T-helper 22 cell (primary cell): ENCODE results near the gene ANGPTL2.
"Not testable (repeated sequence)": the region's sequence is repeated elsewhere in the genome, so short reads cannot be mapped to it uniquely, and the experiment has no call there.

Source experiments
- DNase-seq: peaks from one replicate; pipeline ENCODE4 v3.0.0-alpha.2; 2020; ENCODE audit warnings: low read depth

Gene ANGPTL2, protein sequence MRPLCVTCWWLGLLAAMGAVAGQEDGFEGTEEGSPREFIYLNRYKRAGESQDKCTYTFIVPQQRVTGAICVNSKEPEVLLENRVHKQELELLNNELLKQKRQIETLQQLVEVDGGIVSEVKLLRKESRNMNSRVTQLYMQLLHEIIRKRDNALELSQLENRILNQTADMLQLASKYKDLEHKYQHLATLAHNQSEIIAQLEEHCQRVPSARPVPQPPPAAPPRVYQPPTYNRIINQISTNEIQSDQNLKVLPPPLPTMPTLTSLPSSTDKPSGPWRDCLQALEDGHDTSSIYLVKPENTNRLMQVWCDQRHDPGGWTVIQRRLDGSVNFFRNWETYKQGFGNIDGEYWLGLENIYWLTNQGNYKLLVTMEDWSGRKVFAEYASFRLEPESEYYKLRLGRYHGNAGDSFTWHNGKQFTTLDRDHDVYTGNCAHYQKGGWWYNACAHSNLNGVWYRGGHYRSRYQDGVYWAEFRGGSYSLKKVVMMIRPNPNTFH

DNA sequence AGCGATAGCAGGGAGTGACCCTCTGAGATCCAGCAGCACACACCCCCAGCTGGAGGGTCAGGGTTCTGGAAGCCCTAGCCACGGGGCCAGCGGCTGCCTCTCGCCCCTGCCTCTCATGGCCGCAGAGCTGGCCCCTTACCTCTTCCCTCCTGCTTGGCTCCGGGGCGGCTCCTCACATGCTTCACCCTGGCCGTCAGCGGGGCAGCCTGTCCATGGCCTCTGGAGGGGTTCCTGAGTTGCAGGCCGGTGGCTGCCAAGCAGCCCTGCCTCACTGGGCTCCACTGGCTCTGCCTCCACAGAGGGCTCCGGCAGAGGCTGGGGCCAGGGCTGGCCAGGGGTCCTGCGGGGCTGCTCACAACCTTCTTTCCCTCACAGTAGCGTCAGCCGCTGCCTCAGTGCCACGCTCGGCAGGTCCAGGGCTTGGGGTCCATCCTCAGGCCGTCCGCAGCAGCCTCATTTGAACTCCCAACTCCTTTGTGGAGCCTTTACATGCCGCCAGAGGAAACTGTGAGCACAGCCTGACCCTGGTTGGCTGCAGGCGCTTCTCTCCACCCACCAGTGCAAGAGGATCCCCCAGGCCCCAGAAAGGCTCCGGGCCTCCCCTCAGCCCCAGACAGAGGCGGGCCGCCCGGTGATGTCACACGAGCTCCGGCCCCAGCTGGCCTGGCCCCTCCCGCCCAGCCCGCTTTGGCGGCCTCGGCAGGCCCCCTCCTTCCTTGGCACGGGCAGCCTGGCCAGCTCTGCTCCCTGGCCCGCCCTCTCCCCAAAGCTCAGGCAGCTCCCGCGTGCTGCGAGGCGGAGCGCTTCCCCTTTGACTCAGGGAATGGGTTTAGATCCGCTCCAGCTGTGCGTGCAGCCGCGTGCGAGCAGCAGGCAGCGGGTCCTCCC, at the start of gene ANGPTL2:
ANGPTL2 (minus strand) TSS at position 460 of the 888 bp plus-strand sequence. CDS start 13,904 bp downstream, outside the sequence.
- DNase-seq, result no peak

DNA sequence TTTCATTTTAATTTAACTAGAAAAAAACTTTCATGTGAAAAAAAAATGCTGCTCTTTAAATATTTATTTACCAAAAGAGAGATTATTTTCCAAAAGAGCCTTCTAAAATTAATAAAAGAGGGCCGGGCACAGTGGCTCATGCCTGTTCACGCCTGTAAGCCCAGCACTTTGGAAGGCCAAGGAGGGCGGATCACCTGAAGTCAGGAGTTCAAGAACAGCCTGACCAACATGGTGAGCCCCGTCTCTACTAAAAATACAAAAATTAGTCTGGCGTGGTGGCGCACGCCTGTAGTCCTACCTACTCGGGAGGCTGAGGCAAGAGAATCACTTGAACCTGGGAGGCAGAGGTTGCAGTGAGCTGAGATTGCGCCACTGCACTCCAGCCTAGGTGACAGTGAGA, 48.9 kb upstream of the ANGPTL2 start:
- not testable (repeated sequence) for DNase-seq

DNA sequence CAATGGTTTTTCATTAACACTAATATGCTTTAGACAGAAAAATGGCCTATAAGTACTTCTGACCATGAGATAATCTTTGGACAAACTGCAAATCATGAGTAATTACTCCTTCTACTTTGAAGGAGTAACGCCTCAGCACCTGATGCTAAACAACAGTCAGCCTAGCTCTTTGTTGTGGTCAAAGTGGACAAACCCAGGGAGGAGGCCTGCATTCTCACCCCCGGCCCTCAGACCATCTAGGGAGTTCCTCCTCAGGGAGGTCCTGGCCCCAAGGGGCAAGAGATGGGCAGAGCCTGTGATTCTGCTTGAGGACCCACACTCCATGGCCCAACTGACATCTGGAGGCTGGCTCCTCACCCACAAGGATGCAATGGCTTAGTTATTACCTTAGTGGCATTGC, 48.2 kb upstream of the ANGPTL2 start:
- DNase-seq, result no peak

DNA sequence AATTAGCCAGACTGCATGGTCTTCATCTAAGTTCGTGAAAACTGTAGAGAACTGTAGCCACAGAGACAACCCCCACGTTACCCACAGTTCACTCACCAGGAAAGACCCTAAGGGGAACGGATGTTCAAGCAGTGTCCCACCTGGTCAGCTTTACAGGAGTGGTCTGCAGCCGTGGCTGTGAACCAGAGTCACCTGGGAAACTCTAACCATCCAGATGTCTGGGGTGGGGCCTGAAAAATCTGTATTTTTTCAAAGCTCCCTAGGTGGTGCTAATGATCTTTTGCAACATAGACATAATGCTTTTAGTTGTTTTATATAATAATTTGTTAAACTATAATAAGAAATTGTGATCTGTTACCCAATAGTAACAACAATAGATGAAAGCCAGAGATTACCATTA, 47.7 kb upstream of the ANGPTL2 start:
- no peak for DNase-seq

DNA sequence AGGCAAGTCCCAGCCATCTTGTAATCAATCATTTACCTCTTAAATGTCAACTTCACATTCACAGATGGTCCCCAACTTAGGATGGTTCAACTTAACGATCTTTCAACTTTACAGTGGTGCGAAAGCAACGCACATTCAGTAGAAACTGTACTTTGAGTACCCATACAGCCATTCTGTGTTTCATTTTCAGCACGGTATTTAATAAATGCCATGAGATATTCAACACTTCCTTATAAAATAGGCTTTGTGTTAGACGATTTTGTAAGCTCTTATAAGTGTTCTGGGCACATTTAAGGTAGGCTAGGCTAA, 47.1 kb upstream of the ANGPTL2 start:
- DNase-seq, result no peak

DNA sequence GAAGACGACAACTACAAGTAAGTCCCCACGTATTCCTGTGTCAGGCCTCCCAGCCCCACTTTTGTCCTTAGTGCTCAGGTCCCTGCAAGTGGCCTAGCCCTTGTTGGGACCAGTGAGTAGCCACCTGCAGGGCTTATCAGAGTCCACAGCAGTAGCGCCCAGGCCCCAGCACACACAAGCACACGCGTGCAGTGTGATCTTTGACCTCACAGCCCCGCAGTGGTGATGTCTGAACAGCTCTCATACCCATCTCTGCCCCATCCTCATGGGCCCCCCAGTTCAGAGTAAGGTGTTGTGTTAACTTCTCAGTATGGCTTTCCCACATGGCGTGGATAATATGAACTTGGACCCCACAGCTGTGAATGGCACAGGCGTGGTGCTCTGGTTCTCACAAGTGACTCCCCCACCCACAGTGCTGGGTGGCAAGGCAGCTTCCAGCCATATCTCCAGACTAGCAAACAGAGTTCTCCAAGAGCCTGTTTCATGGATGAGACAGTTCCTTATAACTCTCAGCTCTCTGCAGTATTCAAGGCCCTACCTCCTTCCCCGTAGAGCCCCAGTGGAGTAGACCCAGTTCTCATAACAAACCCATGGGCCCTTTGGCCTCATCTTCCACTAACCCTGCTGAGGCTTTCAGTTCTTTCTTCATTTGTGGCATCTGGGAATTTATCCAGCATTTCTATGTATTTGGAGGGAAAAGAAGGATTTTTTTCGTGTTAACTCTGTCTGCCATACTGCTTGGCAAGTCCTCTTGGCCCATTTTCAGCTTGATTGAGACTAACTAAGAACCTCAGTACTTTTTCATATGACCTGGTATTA, 46.5 kb upstream of the ANGPTL2 start:
- DNase-seq, result no peak

DNA sequence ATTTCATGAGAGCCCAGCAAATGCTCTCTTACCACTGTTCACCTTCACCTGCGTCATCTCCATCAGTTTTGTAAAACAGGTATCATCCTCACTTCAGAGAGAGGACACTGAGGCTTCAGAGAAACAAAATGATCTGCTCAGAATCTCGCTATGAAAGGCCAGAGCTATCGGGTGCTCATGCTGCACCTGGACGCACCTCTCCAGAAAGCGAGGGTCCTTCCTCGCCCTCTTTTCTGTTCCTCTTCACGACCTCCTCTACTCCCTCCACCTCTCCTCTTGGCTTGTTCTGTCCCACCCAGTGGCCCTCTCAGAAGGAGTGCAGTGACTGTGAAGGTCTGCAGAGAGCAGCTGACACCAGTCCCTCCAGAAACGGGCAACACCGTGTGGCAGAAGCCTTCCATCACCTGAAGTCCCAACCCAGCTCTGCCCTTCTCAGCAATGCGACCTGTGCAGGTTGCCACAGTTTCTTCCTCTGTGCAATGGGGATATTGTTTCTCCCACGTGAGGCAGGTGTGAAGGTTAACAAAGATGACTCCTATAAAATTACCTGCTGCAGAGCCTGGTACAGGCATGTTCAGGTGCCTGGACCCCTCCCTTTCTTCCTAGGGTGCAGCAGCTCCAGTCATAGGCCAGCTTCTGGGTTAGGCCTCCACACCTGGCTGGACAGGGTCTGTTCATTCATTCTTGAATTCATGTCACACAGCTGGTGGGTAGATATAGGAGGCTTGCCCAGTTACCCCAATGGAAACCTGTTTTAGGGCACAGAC, 45.3 kb upstream of the ANGPTL2 start:
- DNase-seq, result no peak

DNA sequence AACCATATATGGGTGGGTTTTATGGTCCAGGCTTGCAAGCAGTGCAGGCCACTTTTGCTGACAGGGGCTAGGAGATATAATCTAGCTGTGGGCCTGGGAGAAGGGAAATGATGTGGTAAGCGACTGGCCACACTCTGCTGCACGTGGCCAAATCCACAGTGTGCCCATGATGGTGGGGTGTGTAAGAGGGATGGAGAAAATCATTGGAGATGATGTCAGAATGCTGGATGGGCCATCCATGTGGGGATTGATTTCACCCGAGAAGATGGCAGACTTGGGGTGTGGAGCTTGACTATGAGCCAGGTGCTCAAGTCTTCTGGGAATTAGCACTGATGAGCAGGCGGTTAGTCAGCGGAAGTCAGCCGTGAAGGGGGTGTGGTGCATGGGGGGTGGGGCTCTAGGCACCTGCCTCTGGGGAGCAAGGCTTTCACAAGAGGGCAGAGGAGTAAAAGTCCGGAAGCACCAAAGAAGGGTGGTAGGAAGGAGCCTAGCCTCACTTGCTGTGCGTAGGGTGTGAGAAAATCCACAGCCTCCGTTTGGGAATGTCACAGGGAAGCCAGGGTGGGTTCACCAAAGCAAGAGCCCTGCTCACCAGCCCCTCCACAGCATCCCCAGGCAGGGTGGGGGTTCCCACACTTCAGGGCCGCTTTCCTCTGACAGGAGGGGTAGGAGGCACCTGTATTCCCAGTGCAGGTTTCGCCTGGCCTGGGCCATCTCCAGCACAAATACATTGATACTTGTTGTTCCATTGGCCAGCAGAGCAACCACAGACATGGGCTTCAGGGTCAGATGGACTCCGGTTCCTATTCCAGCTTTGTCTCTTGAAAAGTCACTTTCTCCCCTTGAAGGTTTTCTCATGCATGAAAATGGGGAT, 44.5 kb upstream of the ANGPTL2 start:
- DNase-seq, result no peak

DNA sequence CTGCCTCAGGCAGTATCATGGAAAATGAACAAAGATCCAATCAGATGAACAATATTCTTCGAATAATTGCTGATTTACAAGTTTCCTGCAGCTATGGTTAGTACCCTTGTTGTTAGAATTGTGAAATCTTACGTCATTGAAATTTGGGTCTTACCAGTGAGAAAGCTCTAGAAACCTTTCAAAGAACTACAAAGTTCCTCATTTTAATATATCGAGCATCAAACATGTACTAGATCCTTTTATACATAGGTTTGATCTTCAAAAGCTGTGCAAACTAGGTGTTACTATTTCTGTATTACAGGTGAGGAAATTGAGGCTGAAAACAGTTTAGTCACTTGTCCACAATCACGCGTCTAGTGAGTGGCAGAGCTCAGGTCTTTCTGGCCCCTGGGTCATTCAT, 43.7 kb upstream of the ANGPTL2 start:
- DNase-seq, result no peak

DNA sequence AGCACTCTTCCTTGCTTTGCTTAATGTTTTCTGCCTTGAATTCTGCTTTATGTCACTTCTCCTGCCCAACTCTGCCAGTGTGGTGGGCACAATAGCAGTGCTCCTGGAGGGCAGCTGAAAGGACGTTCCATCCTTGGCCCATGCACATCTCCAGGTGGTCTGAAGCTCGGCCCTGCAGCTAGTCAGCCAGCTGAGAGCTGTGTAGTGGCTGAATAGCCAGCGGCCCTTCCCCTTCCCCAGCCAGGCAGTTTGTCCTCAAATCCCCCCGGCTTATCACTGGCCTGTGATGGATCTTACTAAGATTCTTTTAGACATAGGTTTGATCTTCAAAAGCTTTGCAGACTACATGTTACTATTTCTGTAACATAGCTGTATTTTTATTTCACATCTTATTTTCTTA, 42.7 kb upstream of the ANGPTL2 start:
- no peak for DNase-seq

DNA sequence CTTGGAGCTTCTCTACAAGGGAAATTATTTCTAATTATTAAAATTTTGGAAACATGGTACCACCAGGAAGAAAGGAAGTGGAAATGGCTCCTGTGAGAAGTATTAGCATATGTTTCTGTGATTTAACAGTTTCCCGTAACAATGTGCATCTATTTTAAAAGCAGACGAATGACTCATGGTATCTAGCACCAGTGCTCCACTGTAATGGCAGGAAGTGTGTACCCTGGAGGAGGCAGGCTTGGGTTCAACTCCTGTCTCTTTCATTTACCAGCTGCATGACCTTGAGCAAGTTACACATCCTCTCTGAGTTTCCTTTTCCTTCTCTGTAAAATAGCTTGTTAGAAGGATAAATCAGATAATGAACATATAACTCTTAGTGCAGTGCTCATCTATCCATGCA, 41.0 kb upstream of the ANGPTL2 start:
- DNase-seq, result no peak

DNA sequence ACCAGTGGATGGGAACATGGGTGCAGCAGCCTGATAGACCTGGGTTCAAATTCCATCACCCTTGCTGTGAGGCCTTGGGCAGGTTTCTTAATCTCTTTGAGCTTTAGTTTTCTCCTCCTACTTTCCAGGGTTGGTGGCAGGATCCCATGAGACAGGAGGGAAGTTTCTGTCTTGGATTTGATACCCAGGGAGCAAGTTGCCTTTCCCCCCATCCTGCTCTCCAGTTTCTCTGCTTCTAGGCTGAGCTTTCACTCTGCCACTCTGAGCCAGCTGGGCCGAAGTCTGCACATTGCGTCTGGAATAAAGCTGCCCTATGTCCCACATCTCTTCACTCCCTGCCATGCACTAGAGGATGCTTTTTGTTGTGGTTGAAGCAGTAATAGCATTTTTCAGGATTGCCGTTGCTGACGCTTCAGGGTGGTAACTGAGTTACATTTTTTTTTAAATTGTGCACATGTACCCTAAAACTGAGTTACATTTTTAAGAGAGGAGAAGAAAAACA, 40.5 kb upstream of the ANGPTL2 start:
- no peak for DNase-seq

DNA sequence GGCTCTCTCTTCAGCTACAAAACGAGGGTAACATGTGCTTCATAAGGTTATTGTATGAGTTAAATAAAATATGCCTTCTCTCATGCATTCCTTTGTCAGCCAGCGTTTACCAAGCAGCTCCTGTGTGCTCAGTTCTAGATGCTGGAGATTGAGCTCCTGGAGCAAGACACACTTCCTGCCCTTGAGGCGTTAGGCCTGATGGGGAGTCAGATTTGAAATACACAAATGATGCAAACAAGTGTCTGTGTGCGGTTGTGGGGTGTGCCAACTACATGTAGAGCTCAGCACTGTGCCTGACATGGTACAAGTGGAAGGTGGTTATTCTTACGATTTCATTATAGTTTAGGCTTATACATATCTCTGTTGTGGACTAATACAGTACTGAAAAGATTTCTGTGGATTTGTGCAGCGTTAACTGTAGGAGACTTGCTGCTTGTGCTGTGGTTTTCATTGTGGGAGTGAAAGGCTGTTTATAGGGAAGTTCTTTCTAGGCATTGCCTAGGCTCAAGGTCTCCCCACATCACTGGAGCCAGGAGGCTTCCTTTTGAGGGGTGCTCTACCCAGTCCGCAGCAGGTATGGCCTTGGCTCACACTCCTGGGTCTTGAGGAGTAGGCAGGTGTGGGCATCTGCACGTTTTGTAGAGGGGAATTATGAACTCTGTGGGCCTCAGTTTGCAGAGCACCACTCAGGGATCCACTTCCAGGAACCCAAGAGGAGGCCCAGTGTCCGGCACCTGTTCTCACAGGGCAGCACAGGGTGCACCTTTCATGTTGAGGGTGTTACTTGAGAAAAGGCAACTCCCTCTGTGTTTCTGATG, 39.8 kb upstream of the ANGPTL2 start:
- no peak for DNase-seq

DNA sequence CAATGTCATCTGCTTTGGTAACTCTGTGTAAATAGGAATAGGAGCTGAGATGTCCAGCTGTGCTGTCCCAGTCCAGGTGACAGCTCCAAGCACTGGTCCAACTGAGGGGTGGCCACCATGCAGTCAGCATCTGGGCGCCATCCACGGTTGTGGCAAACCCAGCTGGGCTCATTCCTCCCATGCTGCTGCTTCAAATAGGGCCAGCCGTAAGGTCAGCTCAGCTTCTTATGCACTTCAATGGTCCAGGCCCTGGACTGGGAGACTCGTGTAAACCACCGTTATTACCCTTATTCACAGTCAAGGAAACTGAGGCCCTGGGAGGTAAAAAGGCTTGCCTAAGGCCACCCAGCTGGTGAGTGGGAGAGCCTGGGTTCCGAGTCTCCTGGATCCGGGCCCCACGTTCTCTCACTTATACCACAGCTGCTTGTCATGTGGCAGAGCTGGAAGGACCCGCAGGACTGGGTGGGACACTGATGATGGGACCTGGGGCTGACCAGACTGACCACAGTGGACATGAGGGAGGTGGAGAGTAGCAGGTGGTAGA, 38.7 kb upstream of the ANGPTL2 start:
- DNase-seq, result no peak

DNA sequence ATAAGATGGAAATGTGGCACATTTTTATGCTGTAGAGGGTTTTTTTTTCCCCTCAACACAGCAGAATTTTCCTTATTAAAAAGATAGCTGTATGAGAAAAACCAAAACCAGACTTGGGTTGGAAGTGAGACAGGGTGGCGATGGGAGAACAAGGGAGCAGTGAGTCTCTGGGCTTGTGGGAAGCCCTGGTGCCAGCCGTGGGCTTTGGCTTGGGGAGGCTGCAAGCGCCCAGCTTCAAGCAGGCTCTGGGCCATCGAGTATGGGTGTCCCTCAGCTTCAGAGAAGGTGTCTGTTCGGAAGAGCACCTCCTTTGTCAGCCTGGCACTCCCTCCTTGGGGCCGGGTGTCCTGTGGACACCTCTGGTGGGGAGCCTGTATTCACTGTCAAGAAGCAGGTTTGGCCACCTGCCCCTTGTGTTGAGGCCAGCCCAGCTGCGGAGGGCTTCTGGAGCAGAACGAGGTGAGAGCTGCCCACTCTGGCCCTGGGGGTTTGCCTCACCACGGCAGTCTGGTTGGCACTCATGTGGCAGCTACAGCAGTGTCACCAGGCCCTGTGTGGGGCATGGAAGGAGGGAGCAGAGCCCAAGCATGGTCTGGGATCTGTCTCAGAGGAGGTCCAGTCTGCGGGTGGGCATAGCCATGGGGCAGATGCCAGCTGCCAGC, 37.6 kb upstream of the ANGPTL2 start:
- DNase-seq, result no peak

DNA sequence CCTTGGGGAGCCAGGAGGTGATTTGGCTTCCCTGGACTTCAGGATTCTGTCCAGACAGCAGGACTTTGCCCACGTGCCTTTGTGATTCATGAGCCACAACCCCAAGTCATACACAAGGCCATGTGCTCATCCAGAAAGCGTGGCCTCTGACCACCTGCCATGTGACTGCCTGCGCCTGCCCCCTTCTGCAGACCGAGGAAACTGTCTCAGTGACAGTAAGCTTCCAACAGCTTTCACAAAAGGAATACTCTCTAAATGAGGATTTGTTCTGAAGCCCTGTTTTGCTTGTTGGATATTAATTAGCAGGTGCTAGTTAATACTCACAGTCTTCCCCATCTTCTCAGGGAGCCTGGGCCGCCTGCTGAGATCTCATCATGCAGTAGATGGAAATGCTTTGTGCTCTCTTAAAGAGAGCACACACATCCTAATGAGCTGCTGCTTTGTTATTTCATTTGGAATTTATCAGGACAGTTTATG, 36.9 kb upstream of the ANGPTL2 start:
- no peak for DNase-seq

DNA sequence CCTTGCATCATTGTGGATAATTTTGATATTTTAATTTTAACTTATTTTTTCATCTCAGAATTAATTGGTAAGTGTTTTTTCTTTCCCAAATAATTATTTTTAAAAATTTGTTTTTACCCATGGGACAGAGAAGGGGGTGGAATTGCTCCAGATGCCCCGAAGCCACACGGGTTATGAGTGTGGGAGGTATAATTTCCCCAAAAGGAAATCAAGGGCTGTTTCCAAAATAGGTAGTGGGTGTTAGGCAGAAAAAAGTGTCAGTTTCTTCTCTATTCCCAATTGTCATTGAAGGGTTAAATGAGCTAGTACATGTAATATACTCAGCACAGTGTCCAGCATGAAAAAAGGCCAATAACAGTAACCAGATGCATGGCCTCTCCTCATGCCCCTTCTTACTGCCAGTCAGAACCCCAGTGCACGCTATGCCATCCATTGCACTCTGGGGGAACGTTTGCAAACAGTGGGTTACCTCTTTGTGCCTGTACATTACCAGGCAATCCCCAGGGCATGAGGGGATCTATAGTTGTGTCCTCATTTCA, 36.4 kb upstream of the ANGPTL2 start:
- no peak for DNase-seq

DNA sequence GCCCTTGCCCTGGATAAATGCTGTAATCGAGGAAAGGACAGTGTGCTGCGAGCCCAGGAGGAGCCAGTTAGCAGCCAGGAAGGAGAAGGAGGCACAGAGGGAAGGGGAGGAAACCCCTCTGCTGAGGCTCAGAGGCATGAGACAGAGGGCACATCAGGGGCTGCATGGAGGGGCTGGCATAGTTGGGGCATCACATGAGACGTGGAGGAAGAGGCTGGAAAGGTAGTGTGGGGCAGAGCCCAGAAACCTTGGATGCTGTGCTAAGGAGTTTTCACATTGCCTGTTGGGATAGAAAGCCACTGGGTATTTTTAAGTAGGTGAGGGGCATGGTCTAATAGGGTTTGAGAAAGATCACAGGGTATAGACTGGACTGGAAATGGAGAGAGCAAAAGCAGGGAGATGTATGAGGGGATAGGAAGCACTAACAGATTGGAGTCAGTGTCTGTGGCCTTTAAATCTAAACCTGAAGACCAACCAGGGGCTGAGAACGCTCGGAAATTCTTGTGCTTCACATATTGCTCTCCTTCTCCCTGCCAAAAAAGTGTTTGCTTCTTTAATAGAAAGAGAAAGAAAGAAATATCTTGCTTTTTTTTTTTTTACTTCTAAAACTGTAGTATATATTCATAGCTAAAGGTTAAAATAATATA, 33.0 kb upstream of the ANGPTL2 start:
- DNase-seq, result no peak
